Peyer's patch (tissue), 4 donors: ENCODE results near the gene PYROXD2.

Source experiments
- CTCF ChIP-seq, 6 experiments: fragments of 450-650 bp in 4 of 6; fragments of 200-600 bp in 2 of 6; sonication (generic) in 1 of 6; IDR thresholded peaks; one replicate each; pipeline ENCODE4 v1.5.1; 2017 to 2019; ENCODE audit warnings: antibody characterized with exemption in 6 of 6, mild to moderate bottlenecking in 3 of 6, moderate library complexity in 1 of 6
- POLR2A ChIP-seq, 2 donors: fragments of 450-650 bp; IDR thresholded peaks; one replicate each; pipeline ENCODE4 v1.5.1; 2017; ENCODE audit warnings: antibody characterized with exemption in 2 of 2, mild to moderate bottlenecking in 2 of 2, moderate library complexity in 2 of 2

GRCh38 chr10:98402478-98402877, 12.5 kb downstream of the PYROXD2 start:
- TF ChIP-seq POLR2A (IDR thresholded peaks at IDR 0.05) (no peak), CTCF (IDR thresholded peaks at IDR 0.05) (no peak)
